Activated naive CD4-positive, alpha-beta T cell (primary cell): Measurements from ENCODE around the gene NF1.
"Not testable (repeated sequence)": the region's sequence is repeated elsewhere in the genome, so short reads cannot be mapped to it uniquely, and the experiment has no call there.

Experiments
- DNase-seq, 4 experiments: peaks; one replicate each; lab custom pipeline; 2025; lab: John Stamatoyannopoulos, UW

The NF1 gene

GRCh38 chr17:31078290-31078689 lies 16.5 kb upstream of the NF1 start:
- DNase-seq = no peak

GRCh38 chr17:31079731-31080130 lies 15.0 kb upstream of the NF1 start:
- no peak for DNase-seq

GRCh38 chr17:31085563-31085962 lies 9.2 kb upstream of the NF1 start:
- no peak for DNase-seq

GRCh38 chr17:31089471-31089870 lies 5.3 kb upstream of the NF1 start:
- DNase-seq = no peak

GRCh38 chr17:31090650-31091049 lies 4.1 kb upstream of the NF1 start:
- DNase-seq = not testable (repeated sequence)

GRCh38 chr17:31092475-31093064 lies 2.2 kb upstream of the NF1 start:
- no peak for DNase-seq

- no peak for DNase-seq
Observed at GRCh38 chr17:31093866-31094599, 744 bp upstream of the NF1 start.

GRCh38 chr17:31095236-31096105 lies 694 bp downstream of the NF1 start:
- DNase-seq = peak in 1 of 4 experiments; percentile 3

- DNase-seq = no peak
Observed at GRCh38 chr17:31096106-31096436, 1.3 kb downstream of the NF1 start.

- DNase-seq = no peak
Observed at GRCh38 chr17:31099016-31099415, 4.2 kb downstream of the NF1 start.

- no peak for DNase-seq
Observed at GRCh38 chr17:31100840-31101459, 6.2 kb downstream of the NF1 start.

- no peak for DNase-seq
Observed at GRCh38 chr17:31101943-31102342, 7.2 kb downstream of the NF1 start.

- no peak for DNase-seq
Observed at GRCh38 chr17:31105991-31106390, 11.2 kb downstream of the NF1 start.

- DNase-seq = no peak
Observed at GRCh38 chr17:31111183-31111582, 16.4 kb downstream of the NF1 start.

GRCh38 chr17:31112001-31112661 lies 17.4 kb downstream of the NF1 start:
- no peak for DNase-seq

GRCh38 chr17:31113368-31113767 lies 18.6 kb downstream of the NF1 start:
- DNase-seq = not testable (repeated sequence)

- DNase-seq = no peak
Observed at GRCh38 chr17:31113939-31114338, 19.2 kb downstream of the NF1 start.

GRCh38 chr17:31114956-31115555 lies 20.3 kb downstream of the NF1 start:
- DNase-seq = no peak

GRCh38 chr17:31116167-31116566 lies 21.4 kb downstream of the NF1 start:
- DNase-seq = no peak

- DNase-seq = no peak
Observed at GRCh38 chr17:31122746-31123145, 28.0 kb downstream of the NF1 start.

GRCh38 chr17:31126318-31126717 lies 31.5 kb downstream of the NF1 start:
- no peak for DNase-seq

- DNase-seq = no peak
Observed at GRCh38 chr17:31128241-31128640, 33.5 kb downstream of the NF1 start.
